Activated T-cell treated with anti-CD3 and anti-CD28 coated beads, Interleukin-2, amount 50 U/mL, for 4 hours (primary cell): ENCODE results near the gene R3HDML. TPM values are rescaled to one million over a fixed set of nuclear protein-coding genes. Genes with fewer than 3 reads are reported as not detected.
A peak's percentile ranks its signal among the peaks of the same experiment; 100 is the strongest.

Experiments
- ATAC-seq, 2 donors: fragments of 200-7000 bp; cut with Tn5 transposase; one replicate each; pipeline ENCODE4 v1.10.0; 2021
- DNase-seq: peaks from one replicate; pipeline ENCODE4 v3.0.0-alpha.2; 2020
- H3K27me3 Mint-ChIP-seq: one replicate; pipeline ENCODE4 v1.8.0; 2021; ENCODE audit warnings: low read depth, mixed read lengths
- H3K36me3 Mint-ChIP-seq: one replicate; pipeline ENCODE4 v1.8.0; 2022; ENCODE audit warnings: mixed read lengths; ENCODE audit not compliant: insufficient read depth
- H3K4me1 Mint-ChIP-seq: one replicate; pipeline ENCODE4 v1.8.0; 2021; ENCODE audit warnings: low read depth, mixed read lengths
- H3K4me3 Mint-ChIP-seq: one replicate; pipeline ENCODE4 v1.8.0; 2021; ENCODE audit warnings: mild to moderate bottlenecking, moderate library complexity, mixed read lengths
- H3K9me3 Mint-ChIP-seq: one replicate; pipeline ENCODE4 v1.8.0; 2021; ENCODE audit warnings: mixed read lengths
- total RNA-seq, 3 donors: library from RNA; stranded (reverse); gene quantifications; one replicate each; pipeline ENCODE4 v1.2.1, GENCODE V29; 2021

The R3HDML gene
- total RNA-seq, 3 donors from 2014 or later, result not detected

- ATAC-seq, result no peak
- DNase-seq, result no peak
- no peaks in the 10 kb centered on the region for H3K36me3 Mint-ChIP-seq
- H3K27me3 Mint-ChIP-seq, result no peaks in the 10 kb centered on the region
- no peak overlapping the region for H3K4me3 Mint-ChIP-seq
- no peaks in the 10 kb centered on the region for H3K9me3 Mint-ChIP-seq
- H3K4me1 Mint-ChIP-seq, result no peaks in the 10 kb centered on the region
Measured at GRCh38 chr20:44362466-44362940, 25.7 kb downstream of the R3HDML start.

DNA sequence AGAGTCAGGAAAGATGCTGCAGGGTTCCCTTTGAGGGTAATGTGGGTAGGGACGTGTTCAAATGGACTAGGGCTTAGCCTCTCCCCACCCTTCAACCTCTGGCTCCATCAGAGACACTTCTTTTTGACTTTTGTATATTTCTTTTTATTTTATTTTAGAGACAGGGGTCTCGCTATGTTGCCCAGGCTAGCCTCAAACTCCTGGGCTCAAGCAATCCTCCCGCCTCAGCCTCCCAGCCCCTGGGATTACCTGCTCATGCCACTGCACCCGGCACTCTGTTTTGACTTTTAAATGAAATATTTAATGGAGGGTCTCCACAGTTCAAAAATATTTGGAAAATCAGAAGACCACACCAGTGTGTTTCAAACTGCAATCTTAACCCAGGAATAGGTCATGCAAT is 27.2 kb downstream of the R3HDML start:
- Mint-ChIP-seq H3K9me3 (no peaks in the 10 kb centered on the region), H3K27me3 (no peaks in the 10 kb centered on the region), H3K4me1 (no peaks in the 10 kb centered on the region), H3K4me3 (no peak overlapping the region), H3K36me3 (no peaks in the 10 kb centered on the region)
- ATAC-seq (no peak), DNase-seq (no peak)

DNA sequence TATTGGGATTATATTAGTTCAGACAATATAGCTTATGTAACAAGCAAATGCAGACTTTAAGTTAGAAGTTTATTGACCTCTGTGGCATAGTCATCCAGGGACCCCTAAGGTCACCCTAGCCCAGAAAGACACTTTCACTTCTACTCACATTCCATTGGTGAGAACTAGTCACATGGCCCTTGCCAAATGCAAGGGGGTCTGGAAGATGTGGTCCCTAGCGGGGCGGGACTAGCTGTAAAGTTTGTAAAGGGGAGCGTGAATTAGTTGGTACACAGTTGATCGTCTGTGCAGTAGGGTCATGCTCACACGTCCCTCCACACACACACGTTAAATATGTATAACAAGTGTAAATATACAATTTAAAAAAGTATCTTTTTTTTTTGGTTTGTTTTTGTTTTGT is 27.9 kb downstream of the R3HDML start:
- Mint-ChIP-seq H3K27me3 (no peaks in the 10 kb centered on the region), H3K4me1 (no peaks in the 10 kb centered on the region), H3K36me3 (no peaks in the 10 kb centered on the region), H3K4me3 (no peak overlapping the region), H3K9me3 (no peaks in the 10 kb centered on the region)
- DNase-seq (no peak), ATAC-seq (no peak)

GRCh38 chr20:44367746-44368145 is 30.9 kb downstream of the R3HDML start:
- DNase-seq (no peak), ATAC-seq (no peak)
- no peaks in the 10 kb centered on the region for H3K27me3 Mint-ChIP-seq
- H3K4me3 Mint-ChIP-seq, result no peak overlapping the region
- H3K36me3 Mint-ChIP-seq, result no peaks in the 10 kb centered on the region
- H3K9me3 Mint-ChIP-seq, result no peaks in the 10 kb centered on the region
- no peaks in the 10 kb centered on the region for H3K4me1 Mint-ChIP-seq

- no peak overlapping the region for H3K4me3 Mint-ChIP-seq
- H3K4me1 Mint-ChIP-seq, result no peaks in the 10 kb centered on the region
- H3K9me3 Mint-ChIP-seq, result no peaks in the 10 kb centered on the region
- no peaks in the 10 kb centered on the region for H3K36me3 Mint-ChIP-seq
- DNase-seq, result no peak
- ATAC-seq, result no peak
- peaks cover 4% of the 10 kb centered on the region for H3K27me3 Mint-ChIP-seq
Measured at GRCh38 chr20:44370639-44371218, 33.9 kb downstream of the R3HDML start.

DNA sequence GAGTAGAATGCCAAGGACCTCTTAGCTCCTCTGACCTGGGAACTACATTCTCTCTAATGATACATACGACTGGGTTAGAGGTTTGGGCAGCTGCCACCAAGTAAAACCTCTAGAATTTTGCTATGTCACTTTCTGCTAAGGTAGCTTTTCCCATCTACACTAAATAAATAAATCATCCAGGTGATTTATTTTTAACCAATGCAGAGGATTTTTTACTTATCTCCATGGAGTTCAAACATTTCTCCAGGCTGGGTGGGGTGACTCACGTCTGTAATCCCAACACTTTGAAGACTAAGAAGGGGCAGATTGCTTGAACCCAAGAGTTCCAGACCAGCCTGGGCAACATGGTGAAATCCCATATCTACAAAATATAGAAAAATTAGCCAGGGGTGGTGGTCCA is 45.8 kb downstream of the R3HDML start:
- ATAC-seq (no peak), DNase-seq (no peak)
- H3K9me3 Mint-ChIP-seq, result no peaks in the 10 kb centered on the region
- H3K4me3 Mint-ChIP-seq, result no peak overlapping the region
- H3K4me1 Mint-ChIP-seq, result peaks cover 3% of the 10 kb centered on the region
- H3K36me3 Mint-ChIP-seq, result no peaks in the 10 kb centered on the region
- H3K27me3 Mint-ChIP-seq, result peaks cover 13% of the 10 kb centered on the region

GRCh38 chr20:44384423-44385027 is 47.7 kb downstream of the R3HDML start:
- H3K36me3 Mint-ChIP-seq, result no peaks in the 10 kb centered on the region
- no peaks in the 10 kb centered on the region for H3K9me3 Mint-ChIP-seq
- ATAC-seq (peak; percentile 63 to 72), DNase-seq (peak; percentile 85)
- peaks cover 19% of the 10 kb centered on the region for H3K27me3 Mint-ChIP-seq
- H3K4me3 Mint-ChIP-seq, result no peak overlapping the region
- peaks cover 9% of the 10 kb centered on the region for H3K4me1 Mint-ChIP-seq

DNA sequence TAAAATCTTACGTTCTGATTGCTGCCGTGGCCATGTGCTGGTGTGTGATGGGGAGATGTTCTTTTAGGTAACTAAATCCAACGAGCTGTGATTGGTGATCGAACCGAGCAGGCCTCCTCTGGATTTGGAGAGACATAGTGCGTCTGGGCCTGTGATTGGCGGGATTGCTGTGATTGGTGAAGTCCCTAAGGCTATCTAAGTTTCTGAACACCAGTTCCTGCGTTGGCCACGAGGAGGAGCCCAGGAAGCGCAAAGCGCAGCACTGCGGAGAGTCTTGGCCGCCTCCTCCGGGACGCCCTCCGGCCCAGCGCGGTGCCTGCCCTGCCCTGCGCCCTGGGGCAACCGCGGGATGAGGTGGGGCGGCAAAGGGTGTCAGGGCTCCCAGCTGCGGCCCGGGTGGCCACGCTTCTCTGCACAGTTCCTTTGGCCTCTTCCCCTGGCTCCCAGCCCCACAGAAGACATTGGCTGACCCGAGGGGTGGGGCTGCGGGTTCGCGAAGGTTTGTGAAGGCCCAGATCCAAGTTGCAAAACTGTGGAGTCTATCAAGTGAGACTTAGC is 51.7 kb downstream of the R3HDML start:
- peak; percentile 86 to 87 for ATAC-seq
- Mint-ChIP-seq H3K4me1 (peaks cover 9% of the 10 kb centered on the region), H3K36me3 (no peaks in the 10 kb centered on the region), H3K4me3 (peak overlapping the region; percentile 3), H3K9me3 (no peaks in the 10 kb centered on the region), H3K27me3 (peaks cover 16% of the 10 kb centered on the region)
- DNase-seq, result peak; percentile 53

DNA sequence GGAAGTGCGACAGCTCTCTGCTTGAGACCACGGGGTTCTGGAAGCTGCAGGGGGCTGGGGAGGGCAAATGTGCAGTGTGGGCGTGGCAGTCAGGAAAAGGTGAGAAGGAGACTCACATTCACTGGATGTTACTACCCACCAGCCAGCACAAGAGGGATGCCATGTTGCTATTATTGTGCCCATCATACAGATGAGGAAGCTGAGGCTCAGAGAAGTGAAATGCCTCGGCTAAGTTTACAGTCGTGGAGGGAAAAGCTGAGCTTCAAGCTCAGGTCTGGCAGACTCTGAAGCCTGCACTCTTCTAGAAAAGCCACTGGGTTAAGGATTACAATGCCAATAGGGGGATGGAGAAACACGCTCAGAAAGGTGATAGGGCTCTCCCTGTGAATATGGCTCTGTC is 53.0 kb downstream of the R3HDML start:
- Mint-ChIP-seq H3K36me3 (no peaks in the 10 kb centered on the region), H3K4me1 (peaks cover 7% of the 10 kb centered on the region), H3K4me3 (no peak overlapping the region), H3K9me3 (no peaks in the 10 kb centered on the region), H3K27me3 (peaks cover 16% of the 10 kb centered on the region)
- ATAC-seq (no peak), DNase-seq (no peak)

GRCh38 chr20:44390280-44390679 is 53.4 kb downstream of the R3HDML start:
- H3K4me3 Mint-ChIP-seq, result no peak overlapping the region

GRCh38 chr20:44392088-44392775 is 55.4 kb downstream of the R3HDML start:
- no peaks in the 10 kb centered on the region for H3K9me3 Mint-ChIP-seq
- H3K27me3 Mint-ChIP-seq, result peaks cover 16% of the 10 kb centered on the region
- H3K4me3 Mint-ChIP-seq, result no peak overlapping the region
- no peak for ATAC-seq
- H3K36me3 Mint-ChIP-seq, result no peaks in the 10 kb centered on the region
- no peak for DNase-seq
- H3K4me1 Mint-ChIP-seq, result peaks cover 7% of the 10 kb centered on the region

More at GRCh38 chr20:44390280-44390679, 53.4 kb downstream of the R3HDML start:
- no peaks in the 10 kb centered on the region for H3K36me3 Mint-ChIP-seq
- DNase-seq (no peak), ATAC-seq (no peak)
- no peaks in the 10 kb centered on the region for H3K9me3 Mint-ChIP-seq
- peaks cover 16% of the 10 kb centered on the region for H3K27me3 Mint-ChIP-seq
- H3K4me1 Mint-ChIP-seq, result peaks cover 7% of the 10 kb centered on the region

- Mint-ChIP-seq H3K27me3 (peaks cover 12% of the 10 kb centered on the region), H3K4me3 (no peak overlapping the region)
Measured at GRCh38 chr20:44392776-44393607, 56.1 kb downstream of the R3HDML start.

DNA sequence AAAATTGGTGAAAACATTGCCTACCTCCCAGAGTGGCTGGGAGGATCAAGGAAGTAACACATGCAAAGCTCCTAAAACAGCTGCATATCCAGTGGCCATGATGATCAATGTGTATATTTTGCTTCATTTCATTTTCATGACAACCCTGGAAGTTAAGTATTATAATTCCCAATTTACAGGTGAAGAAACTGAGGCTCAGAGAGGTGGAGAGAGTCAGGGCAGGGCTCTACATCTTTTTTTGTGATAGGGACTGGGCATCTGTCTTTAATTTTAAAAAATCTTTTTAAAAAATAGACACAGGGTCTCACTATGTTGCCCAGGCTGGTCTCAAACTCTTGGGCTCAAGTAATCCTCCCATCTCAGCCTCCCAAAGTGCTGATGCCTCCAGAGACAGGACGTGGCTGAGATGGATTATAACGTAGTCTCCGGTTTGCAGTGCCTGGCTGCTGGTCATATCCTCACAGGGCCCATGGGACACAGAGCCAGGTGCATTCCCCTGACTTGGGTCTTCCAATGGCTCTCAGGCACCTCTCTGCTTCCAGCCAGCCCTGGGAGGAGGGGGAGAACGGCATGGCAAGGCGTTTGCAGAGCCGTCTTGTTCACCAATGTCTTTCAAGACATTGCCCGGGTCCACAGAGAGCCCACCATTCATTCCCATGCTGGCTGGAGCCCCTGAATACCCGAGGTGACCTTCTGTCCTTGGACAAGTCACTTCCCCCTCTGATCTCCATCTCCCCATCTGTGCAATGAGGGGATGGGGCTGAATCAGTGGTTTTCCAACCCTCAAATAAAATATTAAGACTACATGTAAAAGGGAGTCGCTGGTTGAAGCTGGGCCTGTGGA is 57.0 kb downstream of the R3HDML start:
- Mint-ChIP-seq H3K4me1 (peaks cover 2% of the 10 kb centered on the region), H3K36me3 (no peaks in the 10 kb centered on the region), H3K27me3 (peaks cover 7% of the 10 kb centered on the region), H3K4me3 (no peak overlapping the region), H3K9me3 (no peaks in the 10 kb centered on the region)
- DNase-seq, result no peak
- ATAC-seq, result no peak

More at GRCh38 chr20:44392776-44393607, 56.1 kb downstream of the R3HDML start:
- H3K4me1 Mint-ChIP-seq, result peaks cover 5% of the 10 kb centered on the region
- ATAC-seq (no peak), DNase-seq (no peak)
- H3K9me3 Mint-ChIP-seq, result no peaks in the 10 kb centered on the region
- no peaks in the 10 kb centered on the region for H3K36me3 Mint-ChIP-seq
